SH-SY5Y (cell line): ENCODE results near the gene ADTRP.

ENCODE experiments used
- GATA2 ChIP-seq: IDR thresholded peaks from 2 replicates; pipeline ENCODE4 v1.6.1; 2011; ENCODE audit warnings: mild to moderate bottlenecking, low read depth, low read length
- GATA3 ChIP-seq: IDR thresholded peaks from 2 replicates; pipeline ENCODE4 v1.6.1; 2011; ENCODE audit warnings: low read depth, mild to moderate bottlenecking, low read length, moderate library complexity

Gene ADTRP

DNA sequence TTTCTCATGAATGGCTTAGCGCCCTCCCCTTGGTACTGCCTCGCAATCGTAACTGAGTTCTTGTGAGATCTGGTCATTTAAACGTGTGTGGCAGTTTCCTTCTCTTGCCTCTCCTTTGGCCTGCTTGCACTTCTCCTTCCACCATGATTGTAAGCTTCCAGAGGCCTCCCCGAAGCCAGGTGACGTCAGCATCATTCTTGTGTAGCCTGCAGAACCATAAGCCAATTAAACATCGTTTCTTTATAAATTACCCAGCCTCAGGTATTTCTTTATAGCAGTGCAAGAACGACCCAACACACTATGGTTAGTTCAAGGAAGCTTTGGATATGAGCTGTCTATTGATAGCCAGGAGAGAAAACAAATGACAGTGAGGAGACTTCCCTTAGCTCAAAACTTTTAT is 29.5 kb upstream of the ADTRP start:
- no peak for TF ChIP-seq GATA2
- no peak for TF ChIP-seq GATA3

DNA sequence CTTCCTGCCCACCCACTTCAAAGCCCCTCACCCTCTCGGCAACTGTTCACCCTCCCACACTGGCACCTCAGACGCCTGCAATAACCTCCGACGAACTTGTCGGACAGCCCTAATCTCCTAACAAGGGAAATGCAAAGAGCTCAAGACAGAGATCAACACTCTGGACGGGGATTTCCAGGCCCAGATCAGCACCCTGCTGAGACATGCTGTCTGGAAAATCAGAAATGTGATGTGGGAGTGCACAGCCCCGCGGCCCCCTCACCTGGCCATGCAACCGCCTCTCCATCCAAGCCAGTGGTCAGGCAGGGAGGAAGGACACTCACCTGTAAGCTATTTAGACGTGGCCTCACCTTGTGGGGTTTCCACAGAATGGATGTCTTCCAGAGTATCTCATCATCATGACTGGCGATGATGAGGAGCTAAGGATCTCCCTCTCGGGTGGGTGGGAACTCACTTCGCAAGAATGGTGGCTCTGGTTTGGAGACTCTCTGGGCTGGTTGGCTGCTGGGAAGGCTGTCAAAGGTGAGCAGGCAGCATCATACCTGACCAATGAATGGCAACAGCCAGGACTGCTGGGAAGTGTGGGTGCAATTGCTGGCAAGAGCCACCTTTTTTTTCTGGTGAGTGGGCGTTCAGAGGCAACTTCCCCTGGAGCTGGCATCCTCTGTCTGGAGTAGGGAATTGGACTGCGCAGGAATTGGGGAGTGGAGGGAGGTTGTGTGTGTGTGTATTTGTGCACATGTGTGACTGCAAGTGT is 28.1 kb upstream of the ADTRP start:
- TF ChIP-seq GATA3 (no peak), GATA2 (no peak)

DNA sequence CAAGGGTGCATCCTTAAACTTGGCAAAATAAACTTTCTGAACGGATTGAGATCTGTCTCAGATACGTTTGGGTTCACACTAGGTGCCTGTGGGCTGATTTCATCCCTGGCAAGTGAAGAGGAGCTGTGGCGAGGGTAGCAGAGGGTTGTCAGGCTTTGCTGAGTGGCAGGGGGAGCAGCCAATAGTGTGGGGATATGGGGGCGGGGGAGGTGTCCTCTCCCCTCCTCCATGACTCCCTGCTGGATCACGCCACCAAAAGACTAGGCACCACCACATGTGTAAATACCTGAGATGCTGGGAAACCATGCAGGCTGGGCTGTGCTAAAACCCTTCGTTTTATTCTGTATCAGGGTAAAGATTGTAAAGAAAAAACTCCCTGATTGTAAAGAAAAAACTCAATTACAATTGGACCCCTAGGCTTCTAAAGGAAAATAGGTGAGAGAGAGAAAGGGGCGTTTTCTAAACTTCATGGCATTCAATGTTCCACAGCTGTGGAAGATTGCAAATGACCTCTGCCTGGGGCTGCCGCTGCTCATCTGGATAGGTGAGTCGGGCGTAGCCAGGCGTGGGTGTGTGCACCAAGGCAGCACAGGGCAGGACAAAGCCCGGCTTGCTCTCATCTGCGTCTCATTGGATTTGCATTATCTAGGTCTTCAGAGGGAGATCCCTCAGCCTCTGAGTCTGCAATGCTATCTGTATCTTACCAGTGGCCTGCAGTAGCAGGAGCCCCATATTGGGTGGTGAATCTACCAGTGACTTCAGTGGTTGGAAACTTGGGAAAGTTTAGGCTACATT is 26.9 kb upstream of the ADTRP start:
- TF ChIP-seq GATA2, result no peak
- no peak for TF ChIP-seq GATA3

DNA sequence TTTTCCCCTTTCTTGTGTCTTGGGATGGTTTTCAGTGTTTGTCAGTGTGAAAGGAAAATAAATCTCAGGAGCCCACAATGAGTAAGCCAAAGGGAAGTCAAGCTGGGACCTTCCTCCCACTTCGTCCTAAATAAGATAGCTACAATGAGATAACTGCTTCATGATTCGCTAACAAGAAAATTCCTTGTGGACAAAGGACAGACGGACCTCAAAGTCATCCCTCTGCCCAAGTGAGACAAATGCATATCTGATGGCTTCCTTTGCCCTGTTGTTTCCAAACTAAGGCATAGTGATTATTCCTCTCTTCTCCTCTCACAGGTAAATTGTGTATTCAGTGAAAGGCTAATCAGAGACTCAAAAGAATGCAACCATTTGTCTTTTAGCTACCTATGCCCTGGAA is 26.1 kb upstream of the ADTRP start:
- no peak for TF ChIP-seq GATA2
- TF ChIP-seq GATA3, result no peak

DNA sequence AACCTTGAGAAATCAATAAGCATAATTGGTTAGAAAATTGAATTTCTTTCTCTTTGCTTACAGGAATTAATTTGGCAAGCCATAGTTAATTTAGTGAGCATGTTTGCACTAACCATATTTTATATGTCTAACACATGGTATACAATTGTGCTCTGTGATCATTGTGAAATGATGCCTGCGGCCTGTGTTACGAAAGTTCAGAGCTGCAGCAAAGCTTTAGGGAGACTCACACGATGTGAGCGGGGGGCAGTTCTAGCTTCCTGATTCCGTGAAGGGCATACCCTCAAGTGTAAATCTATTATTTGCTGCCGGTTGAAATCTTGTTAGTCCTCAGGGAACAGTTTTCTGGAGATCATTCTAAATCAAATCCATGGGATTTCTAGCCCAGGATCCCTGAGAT is 25.5 kb upstream of the ADTRP start:
- no peak for TF ChIP-seq GATA3
- no peak for TF ChIP-seq GATA2

DNA sequence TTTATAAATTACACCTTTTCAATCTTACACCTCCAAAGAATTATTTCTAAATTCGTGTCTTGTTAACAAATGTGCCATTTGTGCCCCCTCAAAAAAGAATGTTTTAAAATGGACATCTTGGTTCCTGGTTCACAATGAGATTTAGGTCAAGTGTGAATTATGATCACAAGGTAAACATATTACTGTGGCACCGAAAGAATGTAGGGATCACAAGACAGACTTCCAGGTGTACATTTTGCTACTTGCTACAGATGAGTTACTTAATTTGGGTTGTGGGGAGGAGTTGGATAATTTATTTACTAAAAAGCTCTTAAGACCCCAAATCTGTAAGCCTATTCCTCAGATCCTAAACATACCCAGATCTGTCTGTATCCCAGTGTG is 25.0 kb upstream of the ADTRP start:
- TF ChIP-seq GATA2 (no peak), GATA3 (no peak)

DNA sequence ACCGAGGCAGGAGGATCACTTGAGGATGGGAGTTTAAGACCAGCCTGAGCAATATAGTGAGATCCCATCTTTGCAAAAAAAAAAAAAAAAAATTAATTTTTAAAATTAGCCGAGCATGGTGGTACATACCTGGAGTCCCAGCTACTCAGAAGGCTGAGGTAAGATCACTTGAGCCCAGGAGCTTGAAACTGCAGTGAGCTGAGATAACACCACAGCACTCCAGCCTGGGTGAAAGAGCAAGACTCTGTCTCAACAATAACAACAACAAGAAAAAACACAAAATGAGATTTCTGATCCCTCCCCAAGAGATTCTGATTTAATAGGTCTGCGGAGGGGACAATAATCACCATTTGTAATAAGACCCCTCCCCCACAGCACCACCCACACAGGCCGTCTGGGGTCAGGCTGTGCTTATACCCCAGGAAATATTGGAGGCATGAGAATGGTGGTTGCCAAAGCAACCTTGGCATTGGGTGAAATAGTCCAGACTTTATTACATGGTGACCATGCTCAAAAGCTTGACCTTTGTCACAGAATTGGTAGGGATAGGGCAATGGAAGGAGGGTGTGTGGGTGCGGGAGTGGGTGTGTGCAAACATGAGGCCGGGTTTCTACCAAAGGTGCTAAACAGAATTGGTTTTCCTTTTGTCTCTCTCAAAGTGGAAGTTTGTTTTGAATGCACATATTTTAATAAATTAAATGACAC is 24.4 kb upstream of the ADTRP start:
- TF ChIP-seq GATA2, result no peak
- no peak for TF ChIP-seq GATA3

DNA sequence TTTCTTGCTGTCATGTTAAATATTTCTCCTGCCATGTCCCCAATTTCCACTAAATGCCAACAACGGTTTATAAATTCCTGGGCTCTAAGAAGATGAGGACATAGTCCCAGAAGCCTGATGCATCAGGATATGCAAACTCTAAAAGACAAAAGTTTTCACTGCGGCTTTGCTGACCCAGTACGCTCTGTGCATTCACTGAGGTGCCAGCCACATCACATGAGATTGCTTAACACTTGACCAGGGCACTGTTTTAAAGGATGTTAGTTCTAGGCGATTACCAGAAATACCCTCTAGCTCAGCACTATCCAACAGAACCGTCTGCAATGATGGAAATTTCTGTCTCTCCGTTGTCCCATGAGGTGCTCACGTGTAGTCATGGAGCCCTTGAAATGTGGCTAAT is 19.9 kb upstream of the ADTRP start:
- TF ChIP-seq GATA2, result no peak
- TF ChIP-seq GATA3, result no peak

DNA sequence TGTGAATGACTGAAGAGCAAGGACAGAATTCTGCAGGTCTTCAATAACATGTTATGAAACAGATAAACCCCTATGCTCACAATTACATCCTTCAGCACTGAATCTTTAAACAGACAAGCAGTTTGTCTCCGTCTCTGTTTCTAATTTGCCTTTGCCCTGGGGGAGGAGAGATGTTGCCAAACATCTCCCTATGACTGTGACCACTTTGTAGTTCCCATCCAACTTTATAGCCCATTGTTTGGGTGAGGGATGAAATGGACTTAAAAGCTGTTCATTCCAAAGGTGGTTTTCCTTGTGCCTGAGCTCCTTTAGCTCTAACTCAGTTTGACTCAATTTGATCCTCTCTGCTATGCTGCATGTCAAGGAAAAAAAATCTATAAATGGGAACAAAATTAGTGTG is 19.5 kb upstream of the ADTRP start:
- no peak for TF ChIP-seq GATA2
- no peak for TF ChIP-seq GATA3

DNA sequence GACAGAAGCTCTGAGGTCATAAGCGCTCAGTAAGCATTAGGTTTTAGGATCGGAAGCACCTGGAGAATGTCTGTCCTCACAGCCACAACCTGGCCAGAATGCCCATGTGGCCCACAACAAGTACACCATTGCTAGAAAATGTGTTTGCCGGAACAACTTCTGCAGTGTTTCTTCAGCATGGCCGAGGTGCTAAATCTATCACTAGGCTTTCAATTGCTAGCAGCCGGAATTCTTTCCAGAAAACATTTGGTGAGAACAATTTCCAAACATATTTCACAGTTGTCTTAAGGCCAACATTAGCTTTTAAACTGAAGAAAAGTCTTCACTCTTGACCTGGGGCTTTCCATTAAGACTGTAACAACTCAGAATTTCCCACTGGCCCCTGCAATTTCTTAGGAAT is 18.2 kb upstream of the ADTRP start:
- TF ChIP-seq GATA3 (no peak), GATA2 (no peak)

DNA sequence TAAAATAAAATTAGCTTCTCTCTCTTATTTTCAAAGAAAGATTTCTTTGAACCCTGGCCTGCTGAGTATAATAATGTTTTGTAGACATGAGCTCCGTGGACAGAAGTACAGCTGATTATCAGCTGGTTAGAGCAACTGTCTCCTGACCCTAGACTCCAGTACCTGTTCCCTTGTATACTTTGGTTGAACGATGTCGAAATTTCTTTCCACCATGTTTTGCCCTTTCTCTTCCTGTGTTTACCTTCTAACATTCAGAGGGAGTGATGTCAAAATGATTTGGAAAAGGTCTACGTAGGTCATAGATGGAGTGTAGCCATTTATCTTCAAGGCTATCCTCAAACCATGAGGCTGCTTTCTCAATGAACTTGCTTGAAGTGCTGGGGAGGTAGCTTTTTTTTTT is 16.8 kb upstream of the ADTRP start:
- TF ChIP-seq GATA3, result no peak
- no peak for TF ChIP-seq GATA2

DNA sequence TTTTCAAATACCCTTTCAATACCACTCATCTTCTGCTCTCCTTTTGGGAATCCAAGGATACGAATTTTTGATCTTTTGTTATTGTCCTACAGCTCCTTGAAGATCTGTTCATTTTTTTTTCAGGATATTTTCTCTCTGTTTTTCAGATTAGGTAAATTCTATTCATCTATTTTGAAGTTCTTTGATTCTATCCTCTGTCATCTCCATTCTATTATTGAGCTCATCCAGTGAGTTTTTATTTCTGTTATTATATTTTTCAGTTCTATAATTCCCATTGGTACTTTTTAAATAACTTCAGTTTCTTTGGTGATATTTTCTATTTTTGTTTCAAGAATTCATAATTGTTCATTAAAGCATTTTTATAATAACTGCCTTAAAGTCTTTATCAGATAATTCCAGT is 14.7 kb upstream of the ADTRP start:
- TF ChIP-seq GATA3, result no peak
- no peak for TF ChIP-seq GATA2

DNA sequence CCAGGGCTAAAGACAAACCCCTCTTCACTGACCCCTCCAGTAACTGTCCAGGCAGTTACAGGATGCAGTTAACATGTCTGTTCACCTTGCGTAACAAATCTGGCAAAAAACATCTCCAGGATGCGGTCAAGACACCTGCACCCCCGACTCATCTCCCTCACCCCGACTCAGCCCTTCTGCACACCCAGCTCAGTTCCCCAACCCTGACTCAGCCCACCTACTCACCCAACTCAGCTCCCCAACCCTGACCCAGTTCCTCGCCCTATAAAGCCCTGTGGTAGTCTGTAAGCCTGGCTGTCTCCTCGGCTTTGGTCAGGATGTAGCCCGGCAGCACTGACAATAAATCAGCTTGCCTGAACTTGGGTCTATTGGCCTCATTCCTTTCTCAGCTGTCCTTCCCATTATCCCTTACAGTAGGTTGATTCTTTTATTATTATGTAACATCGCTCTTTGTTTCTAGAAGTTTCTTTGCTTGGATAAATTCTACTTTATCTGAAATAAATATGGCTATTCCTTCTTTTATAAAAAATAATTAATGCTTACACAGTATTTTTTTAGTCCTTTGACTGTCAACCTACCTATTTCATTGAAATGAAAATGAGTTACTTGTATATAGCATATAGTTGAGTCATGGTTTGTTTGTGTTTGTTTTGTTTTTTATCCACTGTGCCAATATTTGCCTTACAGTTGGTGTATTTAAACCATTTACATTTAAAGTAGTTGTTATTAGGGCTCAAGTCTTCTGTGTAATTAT is 12.9 kb upstream of the ADTRP start:
- TF ChIP-seq GATA3 (no peak), GATA2 (no peak)

DNA sequence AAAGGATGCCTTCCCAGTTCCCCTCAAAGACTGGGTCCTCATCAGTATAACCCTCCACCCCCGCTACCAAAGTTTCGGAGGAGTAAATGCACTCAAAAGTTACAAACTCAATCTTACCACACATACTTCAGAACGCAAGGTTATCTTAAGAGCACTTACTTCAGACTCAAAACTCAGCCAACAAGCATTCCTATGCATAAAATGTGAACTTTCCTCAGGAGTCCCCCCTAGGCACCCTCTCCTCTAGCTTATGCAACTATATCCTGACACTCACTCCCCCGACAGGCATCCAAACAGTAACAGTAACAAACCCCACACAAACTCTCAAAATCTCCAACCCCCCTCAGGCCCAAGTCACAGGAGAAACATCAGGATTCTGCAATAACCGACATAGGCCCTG is 11.1 kb upstream of the ADTRP start:
- TF ChIP-seq GATA3 (no peak), GATA2 (no peak)
